B cell (primary cell): ENCODE data around the gene CDH13. TPM values are rescaled to one million over a fixed set of nuclear protein-coding genes. Genes with fewer than 3 reads are reported as not detected.
A peak's percentile ranks its signal among the peaks of the same experiment; 100 is the strongest.

Source experiments
- ATAC-seq: fragments of 200-7000 bp; cut with Tn5 transposase; one replicate; pipeline ENCODE4 v1.10.0; 2021; ENCODE audit warnings: low read depth, mild to moderate bottlenecking, moderate number of reproducible peaks, moderate library complexity
- CTCF ChIA-PET: fragments of 350-600 bp; sonication (Branson Sonifier 250); formaldehyde crosslinking; loops from one replicate; lab custom pipeline; 2021; ENCODE audit warnings: antibody characterized with exemption, inconsistent platforms; lab: Charles Lee
- POLR2A ChIA-PET: fragments of 350-600 bp; sonication (Branson Sonifier 250); formaldehyde crosslinking; loops from one replicate; lab custom pipeline; 2021; ENCODE audit warnings: antibody characterized with exemption; lab: Charles Lee
- DNase-seq: peaks from one replicate; pipeline ENCODE4 v3.0.0; 2013
- H2AFZ ChIP-seq: 2 replicates; pipeline ENCODE4 v1.6.1; 2012; ENCODE audit warnings: mild to moderate bottlenecking, low read depth, low read length; ENCODE audit not compliant: insufficient read depth, poor library complexity, severe bottlenecking
- H3K27ac ChIP-seq, 2 donors: 1 replicate in 1 of 2; 2 replicates in 1 of 2; pipeline ENCODE4 v1.5.1; 2012 to 2013; ENCODE audit warnings: low read length in 2 of 2, mild to moderate bottlenecking in 2 of 2, moderate library complexity in 1 of 2
- H3K27me3 ChIP-seq, 4 experiments: fragments of 200-600 bp in 1 of 4; sonication (generic) in 1 of 4; replicated peaks in 1 of 4; 1 replicate in 2 of 4; 2 replicates in 2 of 4; pipeline versions ENCODE4 v1.6.1 to v1.7.0; 2013 to 2016; ENCODE audit warnings: low read length in 3 of 4, mild to moderate bottlenecking in 2 of 4, mixed read lengths in 1 of 4, moderate library complexity in 1 of 4; ENCODE audit not compliant: insufficient read depth in 4 of 4, control insufficient read depth in 3 of 4; ENCODE audit errors: control extremely low read depth in 1 of 4
- H3K36me3 ChIP-seq, 2 experiments: replicated peaks in 1 of 2; 1 replicate in 1 of 2; 2 replicates in 1 of 2; pipeline versions ENCODE4 v1.6.1 to v1.7.1; 2013; ENCODE audit warnings: low read length in 1 of 2; ENCODE audit not compliant: insufficient read depth in 2 of 2, control insufficient read depth in 1 of 2; ENCODE audit errors: control extremely low read depth in 1 of 2, extremely low read depth in 1 of 2
- H3K4me1 ChIP-seq, 2 donors: fragments of 200-600 bp in 1 of 2; sonication (generic) in 1 of 2; 1 replicate in 1 of 2; 2 replicates in 1 of 2; pipeline versions ENCODE4 v1.5.1 to v1.6.1; 2013 to 2017; ENCODE audit warnings: low read length in 2 of 2; ENCODE audit not compliant: control insufficient read depth in 2 of 2, insufficient read depth in 2 of 2
- H3K4me2 ChIP-seq: replicated peaks from 2 replicates; pipeline ENCODE3; 2012; ENCODE audit warnings: mild to moderate bottlenecking, low read depth, low read length; ENCODE audit not compliant: poor library complexity, severe bottlenecking
- H3K4me3 ChIP-seq, 5 experiments: fragments of 200-600 bp in 1 of 5; sonication (generic) in 1 of 5; 1 replicate in 3 of 5; 2 replicates in 2 of 5; pipeline versions ENCODE4 v1.5.1 to v1.7.0; 2011 to 2016; ENCODE audit warnings: low read length in 4 of 5, mild to moderate bottlenecking in 4 of 5, low read depth in 2 of 5, control low read depth in 1 of 5, moderate library complexity in 1 of 5; ENCODE audit not compliant: insufficient read depth in 1 of 5; ENCODE audit errors: control extremely low read depth in 1 of 5, extremely low read depth in 1 of 5
- H3K79me2 ChIP-seq: fragments of 200-600 bp; sonication (generic); one replicate; pipeline ENCODE4 v1.6.0; 2016; ENCODE audit warnings: low read length; ENCODE audit not compliant: control insufficient read depth, insufficient read depth
- H3K9ac ChIP-seq: fragments of 200-600 bp; sonication (generic); 2 replicates; pipeline ENCODE4 v1.6.1; 2017; ENCODE audit warnings: mild to moderate bottlenecking, low read length, moderate library complexity
- H3K9me3 ChIP-seq, 3 donors: one replicate each; pipeline versions ENCODE4 v1.6.1 to v1.7.1; 2013; ENCODE audit warnings: low read length in 2 of 3; ENCODE audit not compliant: control insufficient read depth in 2 of 3, insufficient read depth in 1 of 3; ENCODE audit errors: control extremely low read depth in 1 of 3
- H4K20me1 ChIP-seq: 2 replicates; pipeline ENCODE4 v1.6.0; 2012; ENCODE audit warnings: mild to moderate bottlenecking, low read length; ENCODE audit not compliant: insufficient read depth, control insufficient read depth, poor library complexity, severe bottlenecking
- H3K27ac Mint-ChIP-seq: one replicate; pipeline ENCODE4 v1.8.0; 2021; ENCODE audit warnings: mixed read lengths
- H3K27me3 Mint-ChIP-seq: one replicate; pipeline ENCODE4 v1.8.0; 2021; ENCODE audit warnings: mixed read lengths
- H3K4me1 Mint-ChIP-seq: one replicate; pipeline ENCODE4 v1.8.0; 2021; ENCODE audit warnings: mixed read lengths
- H3K4me3 Mint-ChIP-seq: one replicate; pipeline ENCODE4 v1.8.0; 2021; ENCODE audit warnings: mixed read lengths
- H3K9me3 Mint-ChIP-seq: one replicate; pipeline ENCODE4 v1.8.0; 2022; ENCODE audit warnings: mixed read lengths; ENCODE audit not compliant: insufficient read depth
- CTCF ChIP-seq: fragments of 200-600 bp; IDR thresholded peaks from one replicate; pipeline ENCODE4 v1.8.0; 2022; ENCODE audit warnings: antibody characterized with exemption, mild to moderate bottlenecking
- EZH2 ChIP-seq: IDR thresholded peaks from 2 replicates; pipeline ENCODE4 v1.6.1; 2012; ENCODE audit warnings: borderline replicate concordance, low read depth, mild to moderate bottlenecking, moderate library complexity, low read length; ENCODE audit not compliant: insufficient read depth, poor library complexity, severe bottlenecking
- WGBS: methylation state at CpG from one replicate; pipeline ENCODE4 v1.1.5; 2013; ENCODE audit warnings: missing lambda C conversion rate; ENCODE audit not compliant: insufficient coverage; 5-methylcytosine and 5-hydroxymethylcytosine counted together
- intact Hi-C: fragments of 100-400 bp; cut with micrococcal nuclease; formaldehyde crosslinking; loops from one replicate; pipeline ENCODE4 v1.10.0; 2022
- polyA plus RNA-seq: library from polyadenylated mRNA; depleted of rRNA; stranded (reverse); fragments of >200 nt; gene quantifications from 2 replicates; pipeline ENCODE4 v1.2.3, GENCODE V29; 2012
- total RNA-seq, 2 donors: library from RNA; stranded (reverse); fragments of 120-200 nt in 1 of 2; gene quantifications; 1 replicate in 1 of 2; 2 replicates in 1 of 2; pipeline versions ENCODE4 v1.2.3 to v1.2.4, GENCODE V29; 2013 to 2022

CDH13 gene
- total and polyA plus RNA-seq, 2 donors (not counting 1 experiment from before 2014, with no cell fraction given), result not detected

- no peak for ATAC-seq
- Histone ChIP-seq H3K79me2 (no peaks in the 10 kb centered on the region), H3K9ac (no peak overlapping the region), H3K36me3 (no peaks in the 10 kb centered on the region), H4K20me1 (no peaks in the 10 kb centered on the region), H3K4me3 (no peak overlapping the region), H2AFZ (no peak overlapping the region), H3K27ac (no peak overlapping the region), H3K9me3 (no peaks in the 10 kb centered on the region), H3K4me2 (no peak overlapping the region), H3K4me1 (peaks cover 44 to 65% of the 10 kb centered on the region in 2 donors), H3K27me3 (no peaks in the 10 kb centered on the region)
- Mint-ChIP-seq H3K9me3 (no peaks in the 10 kb centered on the region), H3K27ac (no peak overlapping the region), H3K4me3 (no peak overlapping the region), H3K4me1 (peaks cover 41% of the 10 kb centered on the region), H3K27me3 (no peaks in the 10 kb centered on the region)
- no CpG with 5 or more reads among the region's 1 CpG for WGBS
- POLR2A ChIA-PET, result no interaction called here
- no peak for TF ChIP-seq CTCF
- no peak for TF ChIP-seq EZH2
- no peak for DNase-seq
- CTCF ChIA-PET, result no interaction called here
- intact Hi-C loops, result no loop called here
Observed at GRCh38 chr16:82773018-82773417, 146.2 kb downstream of the CDH13 start.

GRCh38 chr16:82776470-82777146 is 149.8 kb downstream of the CDH13 start:
- Histone ChIP-seq H3K9me3 (no peaks in the 10 kb centered on the region), H3K79me2 (no peaks in the 10 kb centered on the region), H3K36me3 (no peaks in the 10 kb centered on the region), H3K27me3 (no peaks in the 10 kb centered on the region), H3K4me1 (peaks cover 54 to 72% of the 10 kb centered on the region in 2 donors), H3K4me2 (peak overlapping the region; percentile 59), H3K4me3 (peak overlapping the region in 1 of 5 experiments; percentile 33), H4K20me1 (no peaks in the 10 kb centered on the region), H3K9ac (no peak overlapping the region), H2AFZ (no peak overlapping the region), H3K27ac (peak overlapping the region; percentile 71 to 73)
- peaks cover 44% of the 10 kb centered on the region for H3K4me1 Mint-ChIP-seq
- 6% methylated on average over 4 of the region's 5 CpGs for WGBS
- TF ChIP-seq EZH2 (no peak), CTCF (no peak)
- H3K9me3 Mint-ChIP-seq, result no peaks in the 10 kb centered on the region
- peak; percentile 76 for ATAC-seq
- H3K4me3 Mint-ChIP-seq, result peak overlapping the region; percentile 62
- ChIA-PET POLR2A (no interaction called here), CTCF (interaction anchor here (1.8 kb wide), 1 partner anchor 12 kb away, joined by 4 read pairs; no protein-coding TSS in a partner anchor)
- intact Hi-C loops, result no loop called here
- peak overlapping the region; percentile 91 for H3K27ac Mint-ChIP-seq
- DNase-seq, result peak; percentile 80
- H3K27me3 Mint-ChIP-seq, result no peaks in the 10 kb centered on the region
